ENCODE results near the gene USP15.
"Not testable (repeated sequence)": the region's sequence is repeated elsewhere in the genome, so short reads cannot be mapped to it uniquely, and the experiment has no call there.

- not testable (repeated sequence) for TF ChIP-seq CTCF (IDR thresholded peaks at IDR 0.05; ENCODE audit: low read depth, low read length); EZH2phosphoT487 (IDR thresholded peaks at IDR 0.05; ENCODE audit: low read depth)
These were observed 195.2 kb downstream of the USP15 start for GRCh38 chr12:62455429-62455828.

All from OCI-LY3 (cell line).